GM10847 (cell line): ENCODE measurements around the gene ICE1.

Experiments used
- POLR2A ChIP-seq: IDR thresholded peaks from 2 replicates; pipeline ENCODE4 v1.6.1; 2011; ENCODE audit not compliant: insufficient read length; ENCODE audit errors: extremely low read depth

ICE1 gene

GRCh38 chr5:5422819-5423515, 490 bp downstream of the ICE1 start:
- TF ChIP-seq POLR2A, result no peak

DNA sequence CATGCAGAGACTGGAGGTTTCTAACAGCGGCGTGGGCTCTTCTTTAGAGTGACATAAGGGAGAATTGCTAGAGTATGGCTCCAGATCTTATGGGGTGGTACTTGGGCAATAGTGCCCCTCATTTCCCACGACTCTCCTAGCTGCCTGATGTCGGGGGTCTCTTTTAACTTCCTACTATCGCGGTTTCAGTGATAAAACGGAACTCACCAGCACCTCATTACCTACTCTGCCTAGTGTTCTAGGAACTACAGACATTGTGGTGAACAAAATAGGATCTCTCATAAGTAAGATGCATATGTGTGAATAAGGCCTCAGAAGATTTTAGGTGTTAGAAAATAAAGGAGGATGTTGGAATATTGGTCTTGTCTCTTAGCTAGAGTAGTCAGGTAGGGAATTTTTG, 1.1 kb downstream of the ICE1 start:
- no peak for TF ChIP-seq POLR2A

DNA sequence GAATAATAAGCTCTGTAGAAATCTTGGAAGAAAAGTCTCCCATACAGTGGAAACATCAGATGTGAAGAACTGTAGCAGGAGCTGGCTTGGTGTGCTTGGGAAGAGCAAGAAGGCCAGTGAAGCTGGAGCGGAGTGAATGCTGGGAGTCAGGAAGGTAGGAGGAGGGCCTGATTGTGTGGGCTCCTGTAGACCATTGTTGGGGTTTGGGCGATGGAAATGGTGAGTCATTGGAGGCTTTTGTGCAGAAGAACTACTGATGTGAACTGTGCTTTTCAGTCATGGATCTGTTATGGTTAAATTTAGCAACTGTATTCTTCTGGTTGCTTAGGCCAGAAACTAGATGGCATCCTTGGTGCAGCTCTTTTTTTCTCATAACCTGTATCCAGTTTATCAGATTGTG, 2.3 kb downstream of the ICE1 start:
- no peak for TF ChIP-seq POLR2A

DNA sequence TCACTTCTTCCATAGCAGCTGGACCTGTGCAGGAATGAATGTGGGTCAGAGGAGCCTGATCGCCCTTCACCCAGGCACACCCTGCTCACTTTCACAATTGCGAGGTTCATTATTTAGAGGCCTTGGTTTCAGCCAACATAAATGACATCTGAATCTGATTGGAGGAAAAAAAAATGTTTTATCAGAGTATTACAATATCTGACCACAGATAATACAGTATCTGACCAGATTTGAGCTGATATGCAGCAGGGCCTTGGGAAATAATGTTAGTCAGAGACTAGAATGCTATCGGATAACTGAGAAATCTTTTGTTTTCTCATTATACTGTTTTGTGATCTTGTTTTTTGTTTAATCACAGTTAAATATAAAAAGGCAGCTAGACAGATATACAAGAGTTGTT, 7.7 kb downstream of the ICE1 start:
- no peak for TF ChIP-seq POLR2A

GRCh38 chr5:5432020-5432707, 9.7 kb downstream of the ICE1 start:
- TF ChIP-seq POLR2A, result no peak

- no peak for TF ChIP-seq POLR2A
Observed at GRCh38 chr5:5436203-5436760, 13.8 kb downstream of the ICE1 start.

GRCh38 chr5:5437227-5438172, 15.0 kb downstream of the ICE1 start:
- no peak for TF ChIP-seq POLR2A

DNA sequence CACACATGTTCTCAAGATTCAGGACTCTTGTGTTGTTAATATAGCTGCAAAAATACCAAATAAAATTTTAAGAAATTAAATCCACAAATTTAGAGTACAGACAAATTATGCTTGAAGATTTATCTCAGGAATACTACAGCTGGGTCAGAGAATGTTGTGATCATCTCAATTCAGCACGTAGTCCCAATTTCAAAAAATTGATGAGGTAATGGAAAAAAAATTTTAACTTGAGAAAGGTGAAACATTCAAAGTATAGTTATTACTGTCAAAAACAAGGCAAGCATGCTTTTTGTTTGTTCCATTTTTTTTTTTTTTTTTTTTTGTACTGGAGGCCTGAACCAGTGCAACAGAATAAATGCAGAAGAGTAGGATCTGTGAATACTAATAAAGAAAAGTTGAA, 29.4 kb downstream of the ICE1 start:
- TF ChIP-seq POLR2A, result no peak

DNA sequence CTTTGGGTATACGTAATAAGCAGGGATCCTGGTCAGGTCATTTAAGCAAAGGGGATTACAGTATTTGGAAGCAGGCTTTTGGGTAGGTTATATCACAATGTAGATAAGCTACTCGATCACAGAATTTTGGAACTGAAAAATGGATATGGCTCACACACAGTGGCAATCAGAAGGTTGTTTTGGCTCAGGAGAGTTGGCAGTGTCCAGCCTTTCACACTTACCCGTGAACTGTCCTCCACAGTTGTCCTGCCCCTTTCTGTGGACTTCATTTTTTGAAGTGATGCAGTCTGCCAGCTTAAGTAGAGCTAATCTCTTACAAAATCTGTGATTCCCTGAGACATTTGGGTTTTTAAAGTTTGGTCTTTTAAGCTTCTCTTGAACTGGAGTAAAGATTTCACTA, 30.7 kb downstream of the ICE1 start:
- no peak for TF ChIP-seq POLR2A

DNA sequence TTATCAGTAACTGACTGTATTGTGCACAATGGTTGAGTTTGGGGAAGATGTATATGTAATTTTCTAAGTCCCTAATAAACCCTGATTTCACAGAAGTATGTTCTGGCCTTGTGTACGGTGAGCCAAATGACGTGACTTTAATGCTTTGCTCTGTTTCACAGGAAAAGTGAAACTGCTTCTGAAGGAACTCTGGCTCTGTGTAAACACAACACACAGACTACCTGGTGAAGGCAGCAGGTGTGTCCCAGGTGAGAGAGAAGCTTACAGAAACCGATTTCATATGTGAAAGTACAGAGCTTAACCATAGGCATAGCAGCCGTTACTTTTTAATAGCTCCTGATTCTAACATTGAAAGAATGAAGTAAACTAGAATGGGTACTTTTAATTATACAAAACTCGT, 31.9 kb downstream of the ICE1 start:
- no peak for TF ChIP-seq POLR2A

DNA sequence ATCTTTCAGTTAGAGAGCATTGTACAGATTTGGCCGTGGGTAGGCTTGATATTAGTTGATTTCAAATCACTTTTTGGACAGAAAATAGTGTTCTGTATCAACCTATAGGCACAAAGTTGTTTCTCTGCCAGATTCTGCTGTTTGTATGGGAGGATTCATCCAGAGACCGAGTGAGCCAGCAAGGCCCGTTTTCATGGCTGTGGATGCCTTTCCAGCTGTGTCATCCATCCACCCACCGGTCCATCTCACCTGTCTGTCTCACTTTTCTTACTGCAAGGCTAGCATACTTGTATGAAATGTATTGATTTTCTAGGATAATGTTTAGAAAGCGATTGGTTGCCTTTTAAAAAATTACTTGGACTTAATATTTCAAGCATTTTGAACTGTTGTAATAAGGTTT, 34.4 kb downstream of the ICE1 start:
- TF ChIP-seq POLR2A, result no peak

DNA sequence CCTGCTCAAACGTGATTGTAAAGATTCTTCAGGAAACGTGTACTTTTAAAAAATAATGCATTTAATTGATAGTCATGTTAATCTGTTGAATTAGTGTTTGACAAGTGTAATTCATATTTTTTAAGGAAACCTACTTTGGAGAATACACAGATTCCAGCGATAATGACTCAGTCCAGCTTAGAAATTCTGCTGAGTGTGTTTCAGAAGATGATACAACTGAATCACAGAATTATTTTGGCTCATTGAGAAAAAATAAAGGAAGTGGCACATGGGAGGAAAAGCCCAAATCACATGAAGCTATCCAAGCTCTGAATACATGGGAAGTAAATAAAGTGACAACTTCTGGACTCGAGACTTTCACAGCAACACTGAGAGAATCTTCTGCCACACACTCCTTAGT, 37.8 kb downstream of the ICE1 start:
- TF ChIP-seq POLR2A, result no peak

- no peak for TF ChIP-seq POLR2A
Observed at GRCh38 chr5:5461012-5461411, 38.5 kb downstream of the ICE1 start.

GRCh38 chr5:5464036-5464715, 41.7 kb downstream of the ICE1 start:
- TF ChIP-seq POLR2A, result no peak

DNA sequence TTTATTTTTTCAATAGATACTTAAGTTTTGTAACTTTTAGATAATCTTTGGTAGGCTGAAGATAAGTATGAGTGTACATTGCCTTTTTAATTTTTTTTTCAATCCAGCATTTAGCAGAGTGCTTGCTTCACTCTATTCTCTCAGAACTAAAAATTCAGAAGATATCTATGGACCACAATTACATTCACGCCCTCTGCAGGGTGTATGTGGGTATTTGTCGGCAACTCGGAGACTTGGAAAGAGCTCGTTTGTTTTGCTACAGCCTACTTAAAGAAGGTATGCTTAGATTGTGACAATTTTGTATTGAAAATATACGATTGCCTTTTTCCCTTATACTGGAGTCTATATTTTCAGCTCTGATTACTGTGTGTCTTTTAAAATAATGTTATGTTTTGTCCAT, 43.8 kb downstream of the ICE1 start:
- no peak for TF ChIP-seq POLR2A
